GM10847 (cell line): ENCODE results near the gene SF1.

Experiments used
- POLR2A ChIP-seq: IDR thresholded peaks from 2 replicates; pipeline ENCODE4 v1.6.1; 2011; ENCODE audit not compliant: insufficient read length; ENCODE audit errors: extremely low read depth

Gene SF1

DNA sequence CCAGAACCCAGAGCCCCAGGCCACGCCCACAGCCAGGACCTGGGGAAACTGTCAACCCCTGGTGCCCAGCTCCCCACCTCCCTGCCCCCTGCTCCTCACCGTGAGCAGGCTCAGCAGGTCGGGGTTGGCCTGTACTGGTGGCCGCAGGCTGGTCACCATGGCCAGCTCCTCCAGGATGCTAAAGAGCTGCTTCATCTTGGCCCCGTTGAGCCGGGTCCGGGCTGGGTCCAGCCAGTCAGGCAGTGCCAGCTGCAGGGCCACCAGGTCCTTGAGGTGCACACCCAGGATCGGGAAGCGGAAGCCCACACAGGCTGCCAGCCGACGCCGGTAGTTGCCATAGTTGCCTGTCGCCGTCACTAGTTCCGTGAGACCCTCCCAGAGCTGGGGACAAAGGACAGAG, 41.7 kb downstream of the SF1 start:
- no peak for TF ChIP-seq POLR2A

DNA sequence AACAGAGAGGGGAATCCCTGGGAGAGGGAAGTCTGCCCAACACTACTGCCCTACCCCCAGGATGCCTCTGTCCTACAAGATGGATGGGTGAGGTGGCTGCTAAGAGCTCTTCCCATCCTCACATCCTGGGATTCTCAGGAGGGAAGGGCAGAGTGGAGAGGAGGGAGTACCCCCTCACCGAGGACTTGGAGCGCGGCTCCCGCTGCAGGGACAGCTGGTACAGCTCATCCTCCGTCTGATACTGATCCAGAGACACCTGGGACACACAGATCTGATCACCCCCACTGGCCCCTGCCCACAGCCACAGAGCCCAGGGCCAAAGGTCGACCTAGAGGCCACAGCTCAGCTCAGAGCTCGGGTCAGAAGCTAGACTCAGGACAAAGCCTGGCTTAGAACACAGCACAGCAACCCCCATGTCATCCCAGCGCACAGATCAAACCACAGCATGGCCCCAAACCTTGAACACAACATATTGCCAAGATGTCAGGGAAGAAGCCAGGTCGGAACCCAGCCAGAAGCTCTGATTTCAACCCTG, 42.5 kb downstream of the SF1 start:
- no peak for TF ChIP-seq POLR2A

DNA sequence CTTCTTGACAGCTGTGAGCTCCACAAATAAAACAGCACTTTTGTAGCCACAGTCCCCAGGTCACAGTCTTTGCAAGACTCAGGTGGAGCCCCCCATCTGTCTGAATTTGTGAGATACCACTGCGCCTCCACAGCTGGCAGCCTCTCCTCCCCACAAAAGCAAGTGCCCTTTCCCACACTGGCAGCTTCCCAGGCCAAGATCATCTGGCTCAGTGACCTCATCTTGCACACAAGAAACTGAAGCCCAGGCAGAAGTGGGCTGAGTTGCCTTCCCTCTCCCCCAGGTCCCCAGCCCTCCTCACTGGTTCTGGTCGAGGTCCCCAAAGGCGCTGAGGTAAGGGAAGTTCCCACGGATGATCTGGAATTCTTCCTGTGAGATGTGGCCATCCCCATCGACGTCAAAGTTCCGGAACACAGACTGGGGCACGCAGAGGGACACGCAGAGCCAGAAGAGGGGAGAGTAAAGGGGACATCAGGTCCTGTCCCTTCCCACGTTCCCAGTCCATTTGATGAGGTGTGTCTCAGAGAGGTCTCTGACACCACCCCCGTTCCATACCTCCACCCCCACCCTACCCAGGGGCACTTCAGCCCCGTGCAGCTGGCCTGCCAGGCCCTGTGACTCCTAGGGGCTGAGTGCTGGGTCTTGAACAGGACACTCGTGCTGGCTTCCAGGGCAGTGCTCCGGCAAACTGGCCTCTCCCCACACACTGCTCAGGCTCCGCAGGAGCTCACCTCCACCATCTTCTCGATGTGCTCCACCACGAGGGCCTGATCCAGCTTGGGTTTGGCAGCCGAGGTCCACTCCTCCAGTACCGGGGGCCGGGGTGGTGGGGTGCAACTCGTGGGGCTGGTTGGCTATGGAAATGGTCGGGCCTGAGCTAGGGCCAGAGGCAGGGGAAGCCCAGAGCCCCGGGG, 43.3 kb downstream of the SF1 start:
- TF ChIP-seq POLR2A = no peak

DNA sequence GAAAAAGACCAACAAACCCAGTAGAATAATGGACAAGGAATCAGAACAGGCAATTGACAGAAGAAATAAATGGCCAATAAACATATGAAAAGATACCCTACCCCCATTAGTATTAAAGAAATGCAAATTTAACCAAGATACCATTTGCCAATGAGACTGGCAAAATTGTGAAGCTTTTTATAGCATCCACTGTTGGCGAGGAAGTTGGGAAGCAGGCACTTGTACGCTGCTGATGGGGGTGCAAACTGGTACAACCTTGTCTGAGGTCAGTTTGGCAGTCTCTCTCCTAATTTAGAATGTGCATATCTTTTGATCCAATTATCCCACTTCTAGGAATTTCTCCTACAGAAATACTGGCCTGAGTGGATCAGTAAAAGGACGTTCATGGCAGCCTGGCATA, 46.7 kb downstream of the SF1 start:
- no peak for TF ChIP-seq POLR2A

DNA sequence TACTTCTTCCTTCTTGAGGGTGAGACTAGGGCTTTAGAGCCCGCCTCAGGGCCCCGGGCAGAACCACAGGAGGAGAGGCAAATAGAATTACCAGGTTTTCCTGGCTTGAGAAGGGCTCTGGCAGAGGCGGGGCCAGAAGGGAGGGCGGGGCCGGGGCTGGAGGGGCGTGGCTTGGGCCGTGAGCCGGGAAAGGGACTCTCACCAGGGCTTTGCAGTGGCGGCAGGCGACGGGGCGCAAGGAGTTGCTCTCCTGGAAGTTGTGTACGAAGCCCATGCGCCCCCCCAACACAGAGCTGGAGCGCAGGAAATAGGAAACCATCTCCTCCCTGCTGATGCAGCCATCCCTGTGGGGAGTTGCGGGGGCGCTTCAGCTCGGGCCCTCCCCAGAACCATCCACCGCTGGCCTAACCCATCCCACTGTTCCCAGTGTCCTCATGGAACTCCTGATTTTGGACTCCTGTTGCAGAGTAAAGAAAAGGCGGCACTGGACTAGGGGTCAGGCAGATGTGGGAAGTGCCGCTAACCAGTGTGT, 48.4 kb downstream of the SF1 start:
- TF ChIP-seq POLR2A = no peak

DNA sequence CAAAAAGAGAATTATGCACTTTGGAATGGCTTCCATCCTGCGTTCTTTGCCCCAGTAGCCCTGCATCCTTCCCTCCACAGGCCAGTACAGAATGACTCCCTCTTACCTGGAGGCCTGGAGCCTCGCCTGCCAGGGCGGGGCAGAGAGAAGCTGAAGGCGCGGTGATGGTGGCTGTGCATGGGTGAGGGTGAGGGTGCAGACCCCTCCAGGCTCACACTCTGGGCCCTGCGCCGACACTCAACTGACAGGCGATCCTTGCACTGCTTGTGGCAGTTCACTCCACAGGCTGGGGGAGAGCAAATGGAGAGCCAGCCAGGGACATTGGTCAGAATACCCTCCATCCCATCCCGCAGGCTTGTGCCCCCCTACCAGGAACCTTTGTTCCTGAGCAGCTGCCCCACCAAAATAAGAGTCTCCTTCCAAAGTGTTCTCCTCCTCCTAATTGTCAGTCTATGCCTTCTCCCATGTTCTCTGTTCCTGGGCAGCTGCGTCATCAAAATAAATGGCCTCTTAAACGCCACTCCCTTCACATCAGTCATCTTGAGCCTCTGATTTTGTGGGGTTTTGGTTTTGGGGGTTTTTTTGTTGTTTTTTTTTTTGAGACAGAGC, 49.5 kb downstream of the SF1 start:
- no peak for TF ChIP-seq POLR2A

DNA sequence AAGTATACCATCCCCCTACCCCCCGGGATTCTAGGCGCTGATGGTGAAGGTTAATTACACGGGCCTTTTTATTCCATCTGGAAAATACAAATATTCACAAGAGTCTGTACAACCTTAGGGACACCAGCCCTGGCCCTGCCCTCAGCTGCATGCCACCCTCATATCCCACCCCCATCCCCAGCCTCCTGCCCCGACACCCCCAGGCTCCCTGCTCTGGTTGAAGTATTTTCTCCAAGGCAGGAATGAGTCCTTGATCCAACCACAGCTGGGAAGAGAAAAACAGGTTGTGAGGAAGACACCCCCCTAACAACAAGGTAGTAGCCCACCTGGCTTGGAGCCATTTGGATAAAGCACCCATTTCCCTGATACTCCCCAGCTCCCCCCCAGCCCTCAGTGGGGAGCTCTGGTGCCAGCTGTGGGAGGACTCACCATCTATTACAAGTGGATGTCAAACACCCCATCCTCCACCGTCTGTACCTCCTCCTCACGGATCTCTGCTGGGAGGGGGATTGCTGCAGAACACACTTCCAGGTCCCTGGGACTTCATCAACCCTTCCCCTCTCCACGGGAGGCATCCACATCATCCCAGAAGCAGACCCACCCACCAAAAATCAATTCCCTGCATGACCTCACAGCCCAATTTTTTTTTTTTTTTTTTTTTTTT, 51.3 kb downstream of the SF1 start:
- TF ChIP-seq POLR2A = no peak

DNA sequence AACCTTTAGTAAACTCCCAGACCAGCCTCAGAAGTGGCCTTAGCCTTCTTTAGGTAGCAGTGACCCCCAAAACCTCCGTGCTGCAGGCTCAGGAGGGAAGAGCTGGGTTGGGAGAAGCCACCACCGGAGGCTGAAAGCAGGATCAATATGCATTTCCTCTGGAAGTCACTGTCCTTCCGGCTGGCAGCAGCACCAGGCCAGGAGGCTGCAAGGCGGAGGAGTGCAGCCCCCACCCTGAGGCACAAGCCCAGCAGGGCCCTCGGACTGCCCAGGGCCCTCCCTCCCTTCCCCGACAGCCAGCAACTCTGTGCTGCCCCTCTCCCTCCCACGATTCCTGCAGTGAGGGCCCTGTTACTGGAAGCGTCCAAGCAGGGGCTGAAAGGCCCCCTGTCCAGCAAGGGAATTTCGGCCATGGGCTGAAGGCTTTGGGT, 52.1 kb downstream of the SF1 start:
- no peak for TF ChIP-seq POLR2A

DNA sequence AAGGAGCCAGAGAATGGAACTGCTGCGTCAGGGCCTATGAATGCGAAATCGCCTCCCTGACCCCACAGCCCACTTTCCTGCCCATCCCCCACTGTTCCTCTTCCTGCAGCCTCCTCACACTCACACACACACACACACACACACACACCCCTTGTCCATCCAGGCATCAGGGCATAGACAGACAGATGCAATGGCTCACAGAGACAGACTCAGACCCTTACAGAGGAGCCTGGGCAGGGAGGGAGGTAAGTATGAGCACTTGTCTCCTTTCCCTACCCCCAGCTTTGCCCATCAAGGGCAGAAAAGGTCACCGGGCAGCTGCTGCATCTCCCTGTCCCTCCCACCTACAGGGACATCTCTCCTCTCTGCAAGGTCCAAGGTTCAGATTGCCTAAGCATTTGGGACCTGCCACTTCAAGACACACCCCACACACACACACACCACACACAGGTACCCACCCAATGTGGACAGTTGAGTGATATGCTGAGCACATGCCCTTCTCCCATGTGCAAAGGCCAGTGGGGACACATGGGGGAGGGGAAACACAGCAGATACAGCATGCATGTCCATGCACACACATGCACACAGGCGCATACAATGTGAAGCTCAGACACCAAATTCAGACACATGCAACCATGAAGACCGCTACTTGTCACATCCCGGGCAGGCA, 53.3 kb downstream of the SF1 start:
- no peak for TF ChIP-seq POLR2A

DNA sequence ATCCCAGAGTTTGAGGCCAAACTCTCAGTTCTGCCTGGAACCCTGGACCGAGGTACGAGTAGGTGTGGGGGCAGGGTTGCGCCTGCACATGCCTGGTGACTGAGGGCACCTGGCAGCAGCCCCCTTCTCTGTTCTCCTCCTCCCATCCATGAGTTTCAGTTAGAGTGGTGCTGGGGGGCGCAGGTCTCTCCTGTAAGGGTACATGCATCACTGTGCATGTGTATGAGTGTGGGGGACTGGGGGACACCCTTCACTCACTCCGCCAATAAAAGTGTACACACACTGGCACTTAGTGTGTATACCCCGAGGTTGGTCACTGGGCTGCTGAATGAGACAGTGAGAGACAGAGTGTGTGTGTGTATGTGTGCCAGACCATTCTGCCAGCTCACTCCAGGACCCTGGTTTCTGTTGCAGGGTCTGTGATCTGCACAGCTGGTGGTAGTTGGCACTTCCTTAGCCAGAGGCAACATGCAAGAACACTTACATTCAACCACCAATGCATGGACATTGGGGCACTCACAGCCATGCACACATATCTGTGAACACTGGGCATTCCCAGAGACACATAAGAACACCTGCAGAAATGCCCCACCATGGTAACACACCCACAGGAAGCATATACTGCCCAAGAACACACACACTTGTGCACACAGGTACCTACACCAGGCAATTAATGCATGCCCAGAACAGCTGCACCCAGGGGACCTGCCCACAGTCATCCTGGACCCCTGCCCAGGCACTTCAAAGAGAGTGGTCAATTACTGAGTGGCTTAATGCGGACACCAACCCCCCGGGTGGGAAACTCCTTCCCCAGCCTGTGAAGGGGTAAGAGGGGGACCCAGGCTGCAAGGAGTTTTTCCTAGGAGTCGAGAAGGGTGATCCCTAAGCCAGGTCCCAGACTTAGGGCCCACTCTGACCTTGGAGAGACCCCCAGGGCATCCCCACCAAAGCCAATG, 54.2 kb downstream of the SF1 start:
- no peak for TF ChIP-seq POLR2A

DNA sequence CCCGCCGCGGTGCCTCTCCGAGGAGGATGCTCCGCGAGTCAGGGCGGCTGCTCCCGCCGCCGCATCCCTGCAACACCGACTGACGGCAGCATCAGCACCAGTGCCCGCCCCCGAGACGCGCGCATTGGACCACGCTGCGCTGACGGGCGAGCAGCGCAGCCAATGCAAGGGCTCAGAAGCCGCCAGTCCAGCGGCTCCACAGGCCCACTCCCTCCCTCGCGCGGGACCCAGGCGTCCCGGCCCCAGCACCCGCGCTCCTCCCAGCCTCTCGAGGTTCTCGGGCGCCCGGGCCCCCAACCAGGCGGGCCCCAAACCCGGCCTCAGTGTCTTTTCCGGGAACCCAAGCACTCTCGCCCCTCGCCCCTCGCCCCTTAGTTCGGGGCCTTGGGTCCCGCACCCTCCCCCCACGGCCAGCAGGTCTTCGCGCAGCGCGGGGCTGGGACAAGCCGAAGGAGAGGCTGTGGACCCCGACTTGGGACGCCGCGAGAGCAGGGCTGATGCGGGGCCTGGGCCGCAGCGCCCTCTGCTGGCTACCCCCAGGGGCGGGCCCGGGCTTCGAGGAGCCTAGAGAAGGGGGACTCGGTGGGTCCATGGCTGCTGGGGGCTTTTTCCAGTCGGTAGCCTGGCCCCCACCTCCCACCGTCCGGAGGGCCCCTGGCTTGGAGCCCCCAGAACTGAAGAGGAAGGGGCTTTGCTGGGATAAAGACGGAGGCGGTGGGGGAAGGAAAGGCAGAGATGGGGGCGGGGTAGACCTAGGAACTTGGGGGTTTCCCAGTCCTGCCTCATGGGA, 55.0 kb downstream of the SF1 start, which contains the start of gene NRXN2:
NRXN2 (minus strand) TSS at position 81 of the 790 bp plus-strand sequence. CDS start 9,498 bp downstream, outside the sequence.
- no peak for TF ChIP-seq POLR2A

DNA sequence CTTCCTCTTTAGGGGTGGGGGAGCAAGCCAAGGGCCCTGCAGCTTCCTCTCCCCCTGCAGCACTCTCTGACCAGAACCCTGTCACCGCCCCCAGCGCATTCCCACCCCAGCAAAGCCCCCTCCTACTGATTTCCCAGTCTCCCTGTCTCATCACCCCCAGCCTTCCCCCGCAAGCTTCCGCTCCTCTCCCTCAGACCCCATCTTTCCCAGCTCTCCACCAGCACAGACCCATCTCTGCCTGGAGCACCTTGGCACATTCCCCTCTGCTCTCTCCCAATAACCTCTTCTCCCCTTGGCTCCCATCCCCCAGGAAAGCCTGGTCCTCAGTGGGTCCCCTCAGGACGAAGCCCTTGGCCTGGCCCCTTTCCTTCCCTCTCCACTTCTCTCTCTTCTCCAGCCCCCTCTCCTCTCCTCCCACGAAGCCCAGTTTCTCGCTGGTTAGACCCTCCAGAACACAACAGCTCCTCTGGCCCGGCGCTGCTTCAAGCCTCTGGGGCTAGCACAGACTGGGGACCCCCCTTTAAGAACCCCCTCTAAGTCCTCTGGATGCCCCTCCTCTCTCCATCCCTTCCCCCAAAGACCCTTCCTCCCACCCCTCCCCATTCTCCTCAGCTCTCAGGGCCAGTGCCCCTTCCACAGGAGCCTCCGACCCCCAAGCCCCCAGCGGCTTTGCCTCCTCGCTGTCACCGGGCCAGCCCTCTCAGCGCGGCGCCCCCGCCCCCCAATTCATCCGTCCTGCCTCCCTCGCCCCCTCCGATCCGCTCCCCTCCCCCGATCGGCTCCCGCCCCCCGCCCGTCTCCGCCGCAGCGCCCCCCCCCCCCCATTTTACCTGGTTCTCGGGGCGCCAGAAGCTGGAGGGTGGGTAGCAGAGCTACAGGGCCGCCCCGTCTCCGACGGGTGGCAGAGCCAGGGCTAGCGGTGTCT, 55.9 kb downstream of the SF1 start:
- no peak for TF ChIP-seq POLR2A
